ENCODE results near the gene KIF26B. TPM values are rescaled to one million over a fixed set of nuclear protein-coding genes. Genes with fewer than 3 reads are reported as not detected.
A peak's percentile ranks its signal among the peaks of the same experiment; 100 is the strongest.

Gene KIF26B
- polyA plus RNA-seq, 5 donors, result 3.5 to 8.5 (median 5.1) TPM

GRCh38 chr1:245131026-245131393 lies 23.8 kb upstream of the KIF26B start:
- DNase-seq, result no peak

- no peak for DNase-seq
Measured at GRCh38 chr1:245132771-245133170, 22.0 kb upstream of the KIF26B start.

- DNase-seq, result no peak
Measured at GRCh38 chr1:245133995-245134715, 20.6 kb upstream of the KIF26B start.

- no peak for DNase-seq
Measured at GRCh38 chr1:245142171-245142798, 12.5 kb upstream of the KIF26B start.

- no peak for DNase-seq
Measured at GRCh38 chr1:245142976-245143375, 11.8 kb upstream of the KIF26B start.

- DNase-seq, result no peak
Measured at GRCh38 chr1:245143849-245144248, 10.9 kb upstream of the KIF26B start.

- DNase-seq, result no peak
Measured at GRCh38 chr1:245148069-245148468, 6.7 kb upstream of the KIF26B start.

GRCh38 chr1:245148861-245149260 lies 5.9 kb upstream of the KIF26B start:
- DNase-seq, result no peak

- peak in 1 of 2 donors; percentile 79 for DNase-seq
Measured at GRCh38 chr1:245153081-245153551, 1.7 kb upstream of the KIF26B start.

GRCh38 chr1:245153552-245154428 lies 995 bp upstream of the KIF26B start:
- no peak for DNase-seq

- DNase-seq, result no peak
Measured at GRCh38 chr1:245155272-245156040, 671 bp downstream of the KIF26B start.

- DNase-seq, result peak; percentile 69 to 71
Measured at GRCh38 chr1:245156041-245156735, 1.4 kb downstream of the KIF26B start.

- DNase-seq, result no peak
Measured at GRCh38 chr1:245156736-245157505, 2.1 kb downstream of the KIF26B start.

- DNase-seq, result no peak
Measured at GRCh38 chr1:245158913-245159312, 4.1 kb downstream of the KIF26B start.

GRCh38 chr1:245160288-245160687 lies 5.5 kb downstream of the KIF26B start:
- peak in 1 of 2 donors; percentile 49 for DNase-seq

- DNase-seq, result no peak
Measured at GRCh38 chr1:245160741-245161400, 6.1 kb downstream of the KIF26B start.

- no peak for DNase-seq
Measured at GRCh38 chr1:245161866-245162265, 7.1 kb downstream of the KIF26B start.

- peak in 1 of 2 donors; percentile 49 for DNase-seq
Measured at GRCh38 chr1:245166471-245166885, 11.7 kb downstream of the KIF26B start.

- no peak for DNase-seq
Measured at GRCh38 chr1:245168086-245168485, 13.3 kb downstream of the KIF26B start.

- DNase-seq, result no peak
Measured at GRCh38 chr1:245168906-245169305, 14.1 kb downstream of the KIF26B start.
